ENCODE data around the gene L3MBTL1.
A peak's percentile ranks its signal among the peaks of the same experiment; 100 is the strongest.

Gene L3MBTL1

GRCh38 chr20:43535370-43536004 is 28.0 kb downstream of the L3MBTL1 start:
- no peak for DNase-seq (ENCODE audit: low read depth, low spot score)

GRCh38 chr20:43536041-43536816 is 28.7 kb downstream of the L3MBTL1 start:
- no peak for DNase-seq (ENCODE audit: low read depth, low spot score)

- DNase-seq (ENCODE audit: low read depth, low spot score) = peak; percentile 15
Observed at GRCh38 chr20:43536817-43537440, 29.4 kb downstream of the L3MBTL1 start.

- peak; percentile 79 for DNase-seq (ENCODE audit: low read depth, low spot score)
Observed at GRCh38 chr20:43537921-43538877, 30.7 kb downstream of the L3MBTL1 start.

- DNase-seq (ENCODE audit: low read depth, low spot score) = peak; percentile 46
Observed at GRCh38 chr20:43538878-43539700, 31.6 kb downstream of the L3MBTL1 start.

GRCh38 chr20:43539975-43540672 is 32.6 kb downstream of the L3MBTL1 start:
- DNase-seq (ENCODE audit: low read depth, low spot score) = no peak

GRCh38 chr20:43540673-43541060 is 33.2 kb downstream of the L3MBTL1 start:
- DNase-seq (ENCODE audit: low read depth, low spot score) = no peak

GRCh38 chr20:43541214-43541613 is 33.7 kb downstream of the L3MBTL1 start:
- no peak for DNase-seq (ENCODE audit: low read depth, low spot score)

GRCh38 chr20:43542161-43542560 is 34.7 kb downstream of the L3MBTL1 start:
- no peak for DNase-seq (ENCODE audit: low read depth, low spot score)

GRCh38 chr20:43542674-43543073 is 35.2 kb downstream of the L3MBTL1 start:
- DNase-seq (ENCODE audit: low read depth, low spot score) = no peak

GRCh38 chr20:43543138-43543537 is 35.6 kb downstream of the L3MBTL1 start:
- no peak for DNase-seq (ENCODE audit: low read depth, low spot score)

- DNase-seq (ENCODE audit: low read depth, low spot score) = no peak
Observed at GRCh38 chr20:43544501-43544900, 37.0 kb downstream of the L3MBTL1 start.

GRCh38 chr20:43545837-43546578 is 38.5 kb downstream of the L3MBTL1 start:
- DNase-seq (ENCODE audit: low read depth, low spot score) = no peak

GRCh38 chr20:43548273-43548880 is 40.9 kb downstream of the L3MBTL1 start:
- no peak for DNase-seq (ENCODE audit: low read depth, low spot score)

- DNase-seq (ENCODE audit: low read depth, low spot score) = no peak
Observed at GRCh38 chr20:43549416-43550065, 42.0 kb downstream of the L3MBTL1 start.

- no peak for DNase-seq (ENCODE audit: low read depth, low spot score)
Observed at GRCh38 chr20:43550456-43550855, 43.0 kb downstream of the L3MBTL1 start.

- no peak for DNase-seq (ENCODE audit: low read depth, low spot score)
Observed at GRCh38 chr20:43554369-43554768, 46.9 kb downstream of the L3MBTL1 start.

- DNase-seq (ENCODE audit: low read depth, low spot score) = peak; percentile 50
Observed at GRCh38 chr20:43558412-43559146, 51.1 kb downstream of the L3MBTL1 start, which contains the start of gene SGK2. Gene SGK2 (plus strand): TSS chr20:43559027. CDS start chr20:43566496, 7,469 bp downstream.
